GM18873 (cell line): ENCODE measurements around the gene EIF4E2.
"Not testable (repeated sequence)": the region's sequence is repeated elsewhere in the genome, so short reads cannot be mapped to it uniquely, and the experiment has no call there.

ENCODE experiments used
- ATAC-seq: cut with Tn5 transposase; IDR thresholded peaks from one replicate; pipeline ENCODE4 v1.9.1; 2021; ENCODE audit warnings: mild to moderate bottlenecking, moderate library complexity, moderate number of reproducible peaks; ENCODE audit not compliant: unreplicated experiment, low FRiP score

EIF4E2 gene

DNA sequence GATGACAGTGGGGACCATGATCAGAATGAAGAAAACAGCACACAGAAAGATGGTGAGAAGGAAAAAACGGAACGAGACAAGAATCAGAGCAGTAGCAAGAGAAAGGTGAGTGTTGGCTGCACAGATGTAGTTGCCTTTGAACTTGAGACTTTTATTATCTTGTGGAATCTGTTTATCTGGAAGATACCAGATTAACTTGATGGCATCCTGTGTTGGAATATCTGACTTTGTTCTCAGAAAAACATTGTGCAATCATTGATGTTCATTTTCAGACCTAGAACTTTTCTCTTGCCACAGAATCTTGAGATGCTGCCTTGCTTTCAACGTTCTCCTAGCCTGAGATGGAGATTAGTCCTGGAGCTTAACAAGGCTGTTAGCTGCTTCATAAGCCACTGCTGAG lies 5.9 kb downstream of the EIF4E2 start:
- ATAC-seq, result no peak

DNA sequence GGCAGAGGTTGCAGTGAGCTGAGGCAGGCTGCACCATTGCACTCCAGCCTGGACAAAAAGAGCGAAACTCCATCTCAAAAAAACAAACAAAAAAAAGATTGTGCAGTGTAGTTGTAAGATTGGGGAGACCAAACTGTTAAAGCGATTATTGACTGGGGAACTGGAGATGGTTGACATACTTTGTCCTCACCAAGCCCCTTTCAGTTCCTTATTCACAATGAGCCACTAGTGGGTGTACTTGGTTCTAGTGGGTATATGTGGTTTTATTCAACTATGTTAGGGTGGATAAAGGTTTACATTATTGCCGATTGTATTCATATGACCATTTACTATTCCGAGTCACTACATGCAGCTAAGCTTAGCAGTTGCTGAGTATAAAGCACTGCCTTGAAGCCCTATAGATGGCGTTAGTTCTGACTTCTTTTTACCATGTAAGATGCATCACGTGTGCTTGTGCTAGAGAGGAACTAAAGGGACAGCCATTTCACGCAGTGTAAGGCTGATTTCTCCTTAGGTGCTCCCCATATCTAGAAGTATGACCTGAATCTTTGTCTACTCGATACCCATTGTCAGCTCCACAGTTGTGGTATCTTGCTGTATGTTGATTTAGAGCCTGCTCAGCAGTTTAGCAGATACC lies 12.1 kb downstream of the EIF4E2 start:
- no peak for ATAC-seq

DNA sequence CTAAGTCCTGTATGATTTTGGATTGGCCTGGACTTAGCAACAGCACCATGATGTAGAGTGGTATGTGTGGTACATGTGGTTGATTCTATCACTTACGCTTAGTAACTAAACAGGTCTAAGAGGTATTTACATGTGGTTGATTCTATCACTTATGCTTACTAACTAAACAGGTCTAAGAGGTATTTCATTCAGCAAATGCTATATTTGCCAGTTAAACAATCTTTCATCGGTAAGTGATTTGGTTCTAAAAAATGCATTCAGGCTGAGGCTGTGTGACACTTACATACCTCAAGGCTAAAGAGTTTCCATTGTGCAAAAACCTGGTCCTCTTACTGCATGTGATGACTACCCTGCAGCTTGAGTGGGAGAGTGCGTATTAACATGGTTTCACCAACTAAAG lies 13.1 kb downstream of the EIF4E2 start:
- ATAC-seq, result no peak

DNA sequence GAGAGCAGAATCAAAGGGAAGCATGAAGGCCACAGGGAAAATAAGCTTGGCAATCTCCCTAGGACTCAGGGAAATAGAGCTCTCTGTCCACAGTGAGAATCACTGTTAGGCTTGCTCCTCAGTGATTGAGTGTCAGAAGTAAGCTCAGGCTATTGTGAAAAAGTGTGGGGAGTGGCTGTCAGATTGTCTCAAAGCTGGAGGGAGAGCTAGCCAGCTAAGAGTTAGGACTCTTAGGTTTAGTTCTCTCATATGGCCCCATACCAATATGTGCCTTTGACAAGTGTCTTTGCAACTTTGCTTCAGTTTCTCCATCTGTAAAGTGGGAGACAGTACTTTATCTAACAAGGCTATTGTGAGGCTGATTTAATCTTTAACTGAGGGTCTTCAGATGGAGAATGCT lies 17.2 kb downstream of the EIF4E2 start:
- ATAC-seq, result no peak

DNA sequence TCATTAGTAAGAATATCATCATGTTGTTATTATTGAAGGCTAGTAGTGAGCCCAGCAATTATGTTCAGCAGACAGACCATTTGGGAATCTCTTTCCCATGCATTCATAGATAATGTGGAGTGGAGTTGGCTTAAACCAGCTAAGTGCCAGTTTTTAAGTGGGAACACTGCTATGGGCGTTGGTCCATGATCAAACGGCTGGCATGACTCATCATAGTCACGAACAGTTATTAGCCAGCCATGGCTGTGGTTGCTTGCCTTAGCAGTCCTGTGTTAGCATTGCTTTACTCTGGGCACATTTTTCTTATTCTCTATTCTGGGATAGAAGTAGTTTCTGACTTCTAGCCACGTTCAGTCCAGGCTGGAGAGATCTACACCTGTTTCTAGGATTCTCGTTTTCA lies 17.7 kb downstream of the EIF4E2 start:
- no peak for ATAC-seq

DNA sequence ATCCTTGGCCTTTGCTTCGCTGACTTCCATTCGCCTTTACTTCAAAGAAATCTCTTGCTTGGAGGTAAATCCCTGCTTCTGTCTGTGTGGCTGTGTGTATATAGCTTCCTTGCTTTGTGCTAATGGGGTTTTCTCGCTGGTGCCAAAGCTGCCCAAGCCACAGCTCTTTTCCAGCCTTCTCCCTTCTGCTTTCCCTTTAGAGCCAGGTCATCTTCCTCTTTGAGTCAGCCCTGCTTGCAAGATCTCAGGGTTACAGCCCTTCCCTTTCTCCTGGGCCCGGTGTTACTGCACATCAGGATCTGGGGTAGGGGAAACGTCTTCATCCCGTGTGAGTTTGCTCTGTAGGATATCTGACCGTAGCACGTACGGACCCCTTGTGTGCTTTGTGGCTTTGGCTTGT lies 19.1 kb downstream of the EIF4E2 start:
- ATAC-seq, result no peak

DNA sequence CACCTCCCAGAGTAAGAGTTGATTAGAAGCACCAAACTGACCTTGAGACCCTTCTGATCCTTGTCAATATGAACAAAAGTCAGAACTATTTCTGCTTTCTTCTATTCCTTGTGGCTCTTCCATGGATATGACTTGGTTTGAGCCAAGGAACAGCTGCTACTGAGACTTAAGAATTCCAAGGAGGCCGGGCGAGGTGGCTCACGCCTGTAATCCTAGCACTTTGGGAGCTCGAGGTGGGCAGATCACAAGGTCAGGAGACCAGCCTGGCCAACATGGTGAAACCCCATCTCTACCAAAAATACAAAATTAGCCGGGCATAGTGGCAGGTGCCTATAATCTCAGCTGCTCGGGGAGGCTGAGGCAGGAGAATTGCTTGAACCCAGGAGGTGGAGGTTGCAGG lies 20.0 kb downstream of the EIF4E2 start:
- not testable (repeated sequence) for ATAC-seq

DNA sequence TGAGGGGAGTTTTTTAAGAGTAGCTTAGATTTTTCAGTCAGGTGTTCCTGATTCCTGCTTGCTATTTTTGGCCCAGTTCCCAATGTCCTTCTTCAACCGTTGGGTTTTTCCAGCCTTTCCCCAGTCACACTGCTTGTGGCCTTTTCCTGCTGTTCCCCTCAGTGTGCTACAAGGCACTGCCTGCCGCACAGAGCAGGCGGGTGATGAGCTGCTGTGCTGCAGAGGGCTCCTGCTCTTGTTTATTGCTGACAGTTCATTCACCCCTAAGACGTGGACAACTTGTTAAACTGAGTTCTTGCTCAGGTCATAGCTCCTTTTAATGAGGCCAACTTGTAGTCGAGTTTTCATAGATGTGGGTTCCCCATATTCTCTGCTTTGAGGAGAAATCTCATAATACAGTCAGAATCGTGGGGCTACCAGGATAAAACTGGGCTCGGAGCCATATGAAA lies 20.6 kb downstream of the EIF4E2 start:
- no peak for ATAC-seq

DNA sequence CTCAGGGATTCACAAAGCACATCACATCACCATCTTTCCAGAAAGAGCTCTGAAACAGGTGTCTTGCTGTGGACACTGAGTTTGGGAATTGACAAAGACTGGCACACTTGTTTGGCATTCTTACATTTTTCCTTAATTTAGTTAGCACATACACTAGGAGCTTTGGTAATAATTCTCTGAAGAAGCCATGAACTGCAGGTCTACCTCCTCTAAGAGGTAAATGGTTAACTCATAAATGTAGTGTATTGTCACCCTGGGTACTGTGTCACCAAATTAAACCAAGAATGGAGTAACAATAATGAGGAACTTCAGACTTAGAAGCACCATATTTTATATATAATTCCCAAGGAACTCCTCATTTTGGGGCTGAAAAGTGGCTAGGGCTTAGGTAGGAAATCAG lies 22.6 kb downstream of the EIF4E2 start:
- ATAC-seq, result no peak

DNA sequence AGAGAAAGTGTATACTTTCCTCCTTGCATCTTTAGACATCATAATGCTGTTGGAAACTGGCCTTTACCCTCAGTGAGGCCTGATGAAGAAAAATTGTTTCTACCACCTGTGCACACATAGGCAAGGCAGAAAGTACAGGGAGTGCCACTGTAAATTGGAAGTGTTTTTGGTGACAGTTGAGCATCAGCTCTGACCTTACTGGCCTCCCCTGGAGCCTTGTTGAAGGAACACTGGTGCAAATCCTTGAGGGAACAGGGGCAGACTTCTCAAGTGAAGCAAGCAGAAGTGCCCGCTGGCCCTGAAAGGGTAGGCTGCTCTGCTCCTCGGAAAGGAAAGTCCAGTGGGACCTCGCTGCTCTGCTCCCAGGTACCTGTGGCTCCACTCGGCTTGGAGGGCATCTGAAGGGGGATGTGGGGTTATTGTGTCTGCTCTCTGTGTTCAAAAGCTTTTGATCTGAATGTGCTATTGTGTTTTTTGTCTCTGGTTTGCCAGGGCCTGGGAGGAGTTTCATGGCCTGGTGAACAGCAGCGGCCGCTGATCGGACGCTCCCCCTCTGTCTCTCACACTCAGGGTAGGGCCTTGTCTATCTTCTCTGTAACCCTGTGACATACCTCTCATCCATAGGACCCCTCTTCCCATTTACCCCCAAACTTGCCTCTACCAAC lies 23.4 kb downstream of the EIF4E2 start:
- ATAC-seq, result no peak

DNA sequence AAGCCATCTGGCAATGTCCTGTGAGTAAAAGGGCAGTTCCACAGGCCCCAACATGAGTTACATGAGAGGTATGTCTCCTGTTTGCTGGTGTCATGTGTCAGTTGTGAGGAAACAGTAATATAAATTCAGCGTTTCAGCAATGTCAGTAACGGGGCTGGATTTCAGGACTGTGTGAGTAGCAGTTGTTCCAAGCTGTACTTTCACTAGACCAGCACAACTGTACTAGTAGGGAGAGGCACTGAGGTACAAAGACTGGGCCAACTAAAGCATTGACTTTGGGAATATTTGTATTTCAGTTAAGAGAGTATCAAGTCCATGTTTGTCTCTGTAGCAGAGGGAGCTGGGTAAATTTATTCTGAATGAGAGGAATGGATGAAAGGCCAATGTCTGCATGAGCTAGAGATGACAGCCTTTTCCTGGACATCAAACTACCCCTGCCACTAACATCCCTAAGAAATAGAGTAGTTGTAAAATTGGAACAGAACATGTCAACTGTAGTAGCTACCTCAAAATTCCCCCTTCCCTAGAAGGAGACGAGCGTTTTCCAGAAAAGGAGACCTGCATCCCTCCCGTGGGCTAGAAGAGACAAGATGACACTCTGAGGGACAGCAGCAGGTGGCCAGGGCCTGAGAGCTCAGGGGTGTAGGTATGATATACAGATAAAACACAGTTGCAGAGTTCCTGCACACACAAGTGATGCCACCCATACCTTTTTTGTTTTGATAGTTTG lies 24.4 kb downstream of the EIF4E2 start:
- no peak for ATAC-seq

DNA sequence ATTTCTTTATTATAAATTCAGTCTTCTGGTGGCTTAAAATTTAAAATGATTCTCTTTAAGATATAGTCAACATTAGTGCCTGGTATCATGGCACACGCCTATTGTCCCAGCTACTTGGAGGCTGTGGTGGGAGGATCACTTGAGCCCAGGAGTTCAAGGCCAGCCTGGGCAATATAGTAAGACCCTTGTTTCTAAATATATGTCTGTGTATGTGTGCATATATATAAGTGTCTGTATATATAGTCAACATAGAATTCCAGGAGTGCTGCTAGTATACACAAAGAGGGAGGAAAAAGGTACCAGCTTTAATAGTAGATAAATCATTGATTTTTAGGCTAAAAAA lies 24.9 kb downstream of the EIF4E2 start:
- no peak for ATAC-seq

DNA sequence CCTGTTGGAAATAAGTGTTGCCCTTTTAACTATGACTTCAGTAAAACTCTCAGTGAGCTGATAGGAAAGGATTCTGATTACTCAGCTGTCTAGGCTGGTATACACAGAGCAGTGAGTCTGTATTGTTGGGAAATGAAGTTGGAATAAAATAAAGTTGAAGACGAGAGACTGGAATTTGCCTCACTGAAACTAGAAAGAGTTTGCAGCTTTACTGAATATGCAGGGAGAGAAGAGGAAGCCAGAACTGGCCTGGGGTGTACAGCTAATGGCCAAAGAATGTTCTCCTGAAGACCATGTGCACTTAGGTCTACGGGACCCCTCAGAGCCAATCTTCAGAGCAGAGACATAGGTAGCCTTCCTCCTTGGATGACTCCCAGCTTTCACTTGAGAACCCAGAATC lies 26.5 kb downstream of the EIF4E2 start:
- ATAC-seq, result no peak

DNA sequence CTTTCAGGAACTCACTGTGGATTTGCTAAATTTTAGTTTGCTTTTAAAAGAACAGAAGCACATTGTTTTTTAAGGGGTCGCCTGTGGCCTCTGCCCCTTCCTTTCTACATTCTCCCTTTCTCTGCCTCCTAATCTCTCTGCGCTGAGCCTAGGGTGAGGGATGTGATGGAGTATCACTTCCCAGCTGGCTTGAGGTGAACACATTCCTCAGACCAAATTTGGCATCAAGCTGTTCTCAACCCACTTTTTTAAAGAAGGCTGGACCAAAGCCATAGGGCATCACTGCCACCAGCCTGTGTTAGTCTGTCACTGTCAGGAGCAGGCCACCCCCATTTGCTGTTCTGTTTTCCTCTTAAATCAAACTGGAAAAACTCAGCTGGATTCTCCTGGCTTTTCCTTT lies 27.4 kb downstream of the EIF4E2 start:
- no peak for ATAC-seq

DNA sequence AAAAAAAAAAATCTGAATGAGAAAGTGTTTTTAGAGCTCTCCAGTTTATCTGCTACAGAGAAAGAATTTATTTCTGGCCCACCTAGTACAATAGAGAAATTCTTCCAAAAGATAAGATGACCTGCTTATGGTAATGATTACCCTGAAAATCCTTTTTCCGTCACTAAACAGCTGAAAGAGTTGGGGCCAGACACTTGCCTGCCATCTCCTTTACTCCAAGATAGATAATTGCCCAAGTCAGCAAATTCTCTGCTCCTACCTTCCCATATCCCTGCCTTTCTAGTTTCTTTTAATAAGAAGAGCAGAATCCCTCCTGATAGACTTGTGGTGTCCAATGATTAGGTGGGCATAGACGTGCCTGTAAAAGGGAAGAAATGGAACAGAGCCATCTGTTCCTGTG lies 28.1 kb downstream of the EIF4E2 start:
- no peak for ATAC-seq

DNA sequence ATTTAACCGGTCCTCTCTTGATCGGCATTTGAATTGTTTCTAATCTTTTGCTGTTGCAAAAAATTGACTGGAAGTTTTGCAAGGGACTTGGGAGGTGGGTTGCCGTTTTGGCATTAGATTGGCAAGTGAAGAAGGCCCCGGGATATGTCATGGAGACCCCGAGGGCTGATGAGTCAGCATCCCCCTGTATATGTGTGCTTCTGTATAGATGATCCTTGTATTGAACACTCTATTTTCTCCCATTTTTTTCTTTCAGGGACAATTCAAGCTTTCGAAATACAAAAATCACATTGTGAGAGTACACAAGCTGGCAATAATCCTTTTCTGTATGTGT lies 30.1 kb downstream of the EIF4E2 start:
- no peak for ATAC-seq

DNA sequence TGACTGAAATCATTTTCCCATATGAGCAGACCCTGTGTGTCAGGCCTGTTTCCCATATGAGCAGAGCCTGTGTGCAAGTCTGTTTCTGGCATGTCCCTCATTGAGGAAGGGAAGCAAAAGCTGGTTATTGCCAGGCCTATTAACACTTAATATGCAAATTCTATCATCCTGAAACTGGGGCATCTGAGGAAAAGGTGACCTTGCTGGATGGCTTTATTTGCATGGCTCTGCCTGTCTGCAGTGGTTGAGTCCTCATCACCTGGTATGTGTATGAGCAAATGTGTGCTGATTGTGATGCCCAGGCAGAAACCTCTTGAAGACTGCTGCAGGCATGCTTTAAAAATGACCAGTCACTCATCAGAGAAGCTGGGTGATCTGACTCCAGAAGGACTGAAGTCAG lies 31.2 kb downstream of the EIF4E2 start:
- ATAC-seq, result no peak

DNA sequence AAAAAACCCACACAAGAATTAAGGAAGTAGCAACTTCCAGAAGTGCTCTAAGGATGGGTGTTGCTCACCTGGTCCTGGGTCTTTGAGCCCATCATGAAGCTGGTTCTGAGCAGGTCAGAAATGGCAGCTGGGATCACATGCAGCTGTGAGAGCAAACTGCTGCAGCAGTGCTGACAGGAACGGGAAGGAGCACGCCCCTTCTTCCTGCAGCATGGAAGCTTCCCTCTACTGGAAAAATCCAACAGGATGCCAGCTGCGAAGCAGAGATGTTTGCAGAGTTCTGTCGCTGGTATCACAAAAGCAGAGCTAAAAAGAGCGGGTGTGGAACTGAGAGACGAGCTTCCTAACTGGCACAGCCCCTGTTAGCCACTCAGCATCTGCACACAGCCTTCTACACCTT lies 33.7 kb downstream of the EIF4E2 start:
- ATAC-seq, result no peak

DNA sequence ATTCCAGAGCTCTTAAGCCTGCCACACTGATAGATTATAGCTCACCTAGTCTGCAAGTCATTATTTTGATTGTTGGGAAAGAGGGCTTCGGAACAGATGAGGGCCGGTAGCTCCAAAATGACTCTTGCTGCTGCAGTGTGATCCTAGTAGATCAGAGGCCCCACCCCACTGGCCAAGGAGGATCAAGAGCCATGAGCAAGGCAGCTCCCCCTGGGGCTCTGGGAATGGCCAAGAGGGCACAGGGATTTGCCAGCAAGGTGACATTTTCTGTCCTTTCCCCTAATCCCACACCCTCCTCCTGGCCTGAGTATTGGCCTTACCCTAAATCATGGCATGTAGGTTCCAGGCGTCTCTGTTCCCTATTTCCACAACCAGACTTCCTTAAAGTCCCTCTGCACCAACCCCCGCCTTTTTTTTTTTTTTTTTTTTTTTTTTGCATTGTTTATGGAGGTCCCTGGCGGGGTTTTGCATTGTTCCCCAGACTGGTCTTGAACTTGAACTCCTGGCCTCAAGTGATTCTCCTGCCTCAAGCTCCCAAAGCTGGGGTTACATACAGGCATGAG lies 36.5 kb downstream of the EIF4E2 start:
- ATAC-seq, result no peak

DNA sequence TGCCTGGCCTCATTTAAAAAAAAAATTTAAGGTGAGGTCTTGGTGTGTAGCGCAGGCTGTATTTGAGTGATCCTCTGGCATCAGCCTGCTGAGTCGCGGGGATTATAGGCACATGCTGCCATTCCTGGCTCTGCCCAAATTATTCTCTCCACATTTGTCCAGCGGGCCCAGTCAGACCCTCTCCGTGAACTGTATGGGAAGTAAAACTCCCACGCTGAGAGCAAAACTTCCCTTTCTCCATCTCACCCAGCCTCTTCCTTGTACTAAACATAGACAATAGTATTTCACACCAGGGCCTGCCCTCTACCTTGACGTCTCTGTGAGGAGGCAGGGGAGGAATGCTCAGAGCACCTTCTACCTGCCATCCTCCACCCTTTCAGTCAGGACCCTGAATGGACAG lies 37.0 kb downstream of the EIF4E2 start:
- no peak for ATAC-seq

DNA sequence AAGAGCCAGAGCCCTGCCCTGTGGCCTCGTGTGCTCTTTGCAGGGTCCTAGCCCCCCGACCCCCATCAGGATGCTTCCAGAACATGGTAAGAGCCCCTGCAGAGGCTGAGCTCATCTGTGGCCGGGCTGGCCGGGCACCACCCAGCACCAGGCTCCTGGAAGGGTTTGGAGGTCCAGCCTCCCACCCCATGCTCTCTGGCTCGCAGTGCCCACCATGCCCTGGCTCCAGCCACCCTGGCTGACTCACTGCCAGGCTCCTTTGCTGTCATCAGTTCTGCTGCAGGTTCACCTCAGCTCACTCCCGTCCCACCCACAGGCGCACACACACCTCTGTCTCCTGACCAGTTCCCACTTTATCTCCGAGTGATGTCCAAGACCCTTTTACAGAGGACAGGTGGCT lies 37.5 kb downstream of the EIF4E2 start:
- no peak for ATAC-seq
